ENCODE data around the gene KIDINS220. TPM values are rescaled to one million over a fixed set of nuclear protein-coding genes. Genes with fewer than 3 reads are reported as not detected.

The KIDINS220 gene
- total and polyA plus RNA-seq, 9 donors, result 33.8 to 96.9 (median 66.7) TPM

DNA sequence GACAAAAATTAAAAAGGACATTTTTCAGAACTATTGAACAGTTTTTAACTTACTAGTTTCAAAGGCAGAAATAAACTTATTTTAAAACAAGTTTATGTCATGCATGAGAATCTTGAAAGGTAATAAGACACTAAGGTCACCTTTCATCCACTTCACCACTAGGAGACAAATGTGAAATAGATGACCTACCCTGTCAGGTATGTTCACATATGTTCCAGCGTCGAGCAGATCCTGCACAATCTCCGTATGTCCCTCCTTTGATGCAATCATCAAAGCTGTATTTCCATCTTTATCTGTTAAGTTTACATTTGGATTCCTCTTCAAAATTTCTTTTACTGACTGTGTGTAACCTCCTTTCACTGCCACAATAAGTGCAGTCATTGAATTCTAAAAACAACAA, 34.7 kb downstream of the KIDINS220 start:
- no peaks in the 10 kb centered on the region for H3K27me3 ChIP-seq
- H3K9me3 ChIP-seq, result no peaks in the 10 kb centered on the region
- 86 to 93% (median 87%) methylated on average over 3 of the region's 3 CpGs for WGBS, 3 donors
- H3K36me3 ChIP-seq, result no peaks in the 10 kb centered on the region
- no peaks in the 10 kb centered on the region for H3K4me1 ChIP-seq (ENCODE audit: insufficient read depth)
- intact Hi-C loops (cut with DNase I), result no loop called here
- no peak overlapping the region for H3K27ac ChIP-seq
- TF ChIP-seq, protein P1, sequence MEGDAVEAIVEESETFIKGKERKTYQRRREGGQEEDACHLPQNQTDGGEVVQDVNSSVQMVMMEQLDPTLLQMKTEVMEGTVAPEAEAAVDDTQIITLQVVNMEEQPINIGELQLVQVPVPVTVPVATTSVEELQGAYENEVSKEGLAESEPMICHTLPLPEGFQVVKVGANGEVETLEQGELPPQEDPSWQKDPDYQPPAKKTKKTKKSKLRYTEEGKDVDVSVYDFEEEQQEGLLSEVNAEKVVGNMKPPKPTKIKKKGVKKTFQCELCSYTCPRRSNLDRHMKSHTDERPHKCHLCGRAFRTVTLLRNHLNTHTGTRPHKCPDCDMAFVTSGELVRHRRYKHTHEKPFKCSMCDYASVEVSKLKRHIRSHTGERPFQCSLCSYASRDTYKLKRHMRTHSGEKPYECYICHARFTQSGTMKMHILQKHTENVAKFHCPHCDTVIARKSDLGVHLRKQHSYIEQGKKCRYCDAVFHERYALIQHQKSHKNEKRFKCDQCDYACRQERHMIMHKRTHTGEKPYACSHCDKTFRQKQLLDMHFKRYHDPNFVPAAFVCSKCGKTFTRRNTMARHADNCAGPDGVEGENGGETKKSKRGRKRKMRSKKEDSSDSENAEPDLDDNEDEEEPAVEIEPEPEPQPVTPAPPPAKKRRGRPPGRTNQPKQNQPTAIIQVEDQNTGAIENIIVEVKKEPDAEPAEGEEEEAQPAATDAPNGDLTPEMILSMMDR (IDR thresholded peaks at IDR 0.05), result no peak
- TF ChIP-seq EP300 (IDR thresholded peaks at IDR 0.05) (no peak), POLR2A (IDR thresholded peaks at IDR 0.05) (no peak)
- no peak for DNase-seq
- H3K4me3 ChIP-seq, result no peak overlapping the region

DNA sequence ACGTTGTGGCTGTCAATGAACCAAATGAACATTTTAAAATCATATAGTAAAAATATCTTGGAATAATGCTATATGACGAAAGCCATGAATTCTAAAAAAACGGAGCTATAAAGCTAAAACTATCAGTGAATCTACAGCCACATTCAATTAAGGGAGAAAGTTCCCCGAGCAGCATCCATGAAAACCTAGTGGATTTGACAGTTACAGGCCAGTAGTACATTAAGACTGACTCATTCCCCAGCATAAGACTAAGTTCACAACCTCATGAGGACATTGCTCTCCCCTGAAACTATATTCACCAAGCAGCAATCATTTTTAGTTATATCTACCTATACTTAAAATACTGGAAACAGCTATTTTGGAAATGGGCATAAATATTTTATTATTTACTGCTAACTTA, 36.6 kb downstream of the KIDINS220 start:
- TF ChIP-seq EP300 (IDR thresholded peaks at IDR 0.05), result no peak
- TF ChIP-seq, protein P1 (IDR thresholded peaks at IDR 0.05), result no peak
- TF ChIP-seq POLR2A (IDR thresholded peaks at IDR 0.05), result no peak
- H3K9me3 ChIP-seq, result no peaks in the 10 kb centered on the region
- H3K36me3 ChIP-seq, result no peaks in the 10 kb centered on the region
- no peak for DNase-seq
- no peak overlapping the region for H3K27ac ChIP-seq
- H3K4me3 ChIP-seq, result no peak overlapping the region
- peaks cover 4% of the 10 kb centered on the region for H3K4me1 ChIP-seq (ENCODE audit: insufficient read depth)
- intact Hi-C loops (cut with DNase I), result no loop called here
- 93 to 95% (median 94%) methylated on average over 4 of the region's 4 CpGs for WGBS, 3 donors
- H3K27me3 ChIP-seq, result no peaks in the 10 kb centered on the region

DNA sequence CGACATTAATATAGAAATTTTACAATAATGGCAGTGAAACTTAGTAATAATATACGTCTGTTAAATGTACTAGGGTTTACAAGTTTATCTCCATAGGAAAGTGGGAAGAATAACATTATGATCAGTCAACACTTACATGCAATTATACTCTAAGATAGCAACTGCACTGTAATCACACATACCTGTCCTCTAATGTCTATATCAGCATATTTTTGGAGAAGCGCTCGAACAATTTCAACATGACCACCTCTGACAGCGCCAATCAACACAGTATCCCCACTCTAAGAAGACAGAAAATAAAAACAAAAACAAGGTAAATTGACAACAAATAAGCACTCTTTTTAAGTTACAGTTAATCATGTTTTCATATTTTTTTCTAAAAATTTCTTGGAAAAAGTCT, 37.2 kb downstream of the KIDINS220 start:
- DNase-seq, result no peak
- Histone ChIP-seq H3K36me3 (no peaks in the 10 kb centered on the region), H3K27ac (no peak overlapping the region), H3K27me3 (no peaks in the 10 kb centered on the region), H3K9me3 (no peaks in the 10 kb centered on the region), H3K4me3 (no peak overlapping the region), H3K4me1 (ENCODE audit: insufficient read depth) (peaks cover 4% of the 10 kb centered on the region)
- no peak for TF ChIP-seq EP300 (IDR thresholded peaks at IDR 0.05)
- TF ChIP-seq, protein P1 (IDR thresholded peaks at IDR 0.05), result no peak
- TF ChIP-seq POLR2A (IDR thresholded peaks at IDR 0.05), result no peak
- 96 to 98% (median 97%) methylated on average over 5 of the region's 5 CpGs for WGBS, 3 donors
- intact Hi-C loops (cut with DNase I), result no loop called here

DNA sequence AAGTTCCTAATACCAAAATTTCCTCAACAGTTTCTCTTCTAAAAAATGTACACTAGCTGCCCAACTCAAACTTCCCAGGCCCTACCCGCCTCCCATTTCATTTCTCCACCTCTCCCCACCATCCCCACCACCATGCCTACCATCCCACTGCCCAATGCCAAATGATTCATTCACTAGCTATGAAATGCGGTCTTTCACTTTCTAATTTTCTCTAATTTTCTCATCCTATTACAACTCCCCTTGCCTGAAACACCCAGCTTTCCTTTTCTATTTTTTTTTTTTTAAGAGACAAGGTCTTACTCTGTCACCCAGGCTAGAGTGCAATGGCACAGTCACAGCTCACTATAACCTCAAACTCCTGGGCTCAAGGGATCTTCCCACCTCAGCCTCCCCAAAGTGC, 38.4 kb downstream of the KIDINS220 start:
- WGBS, 3 donors, result 92 to 96% (median 93%) methylated on average over 2 of the region's 2 CpGs
- intact Hi-C loops (cut with DNase I), result no loop called here
- Histone ChIP-seq H3K4me1 (ENCODE audit: insufficient read depth) (peaks cover 4% of the 10 kb centered on the region), H3K27me3 (no peaks in the 10 kb centered on the region), H3K9me3 (no peaks in the 10 kb centered on the region), H3K27ac (no peak overlapping the region), H3K4me3 (no peak overlapping the region), H3K36me3 (no peaks in the 10 kb centered on the region)
- TF ChIP-seq POLR2A (IDR thresholded peaks at IDR 0.05) (no peak), EP300 (IDR thresholded peaks at IDR 0.05) (no peak)
- TF ChIP-seq, protein P1 (IDR thresholded peaks at IDR 0.05), result no peak
- DNase-seq, result no peak

Measured in ovary (tissue), 9 donors.